Measurements from ENCODE around the gene SH3BP2.

Gene SH3BP2

GRCh38 chr4:2833671-2834000 is 40.8 kb downstream of the SH3BP2 start:
- Histone ChIP-seq H3K9me3 (ENCODE audit: low read length) (no peaks in the 10 kb centered on the region), H3K27me3 (ENCODE audit: control insufficient read depth in 1 of 2, insufficient read depth in 2 of 2, low read length in 2 of 2) (no peaks in the 10 kb centered on the region), H3K27ac (ENCODE audit: low read depth, low read length) (no peak overlapping the region), H3K36me3 (ENCODE audit: insufficient read depth, low read length) (peaks cover 8% of the 10 kb centered on the region), H3K4me1 (ENCODE audit: insufficient read depth, low read length) (peaks cover 26% of the 10 kb centered on the region), H3K4me3 (ENCODE audit: low read depth in 1 of 2, low read length in 2 of 2) (no peak overlapping the region), H3K9ac (ENCODE audit: low read length) (no peak overlapping the region)

GRCh38 chr4:2834001-2834921 is 41.4 kb downstream of the SH3BP2 start:
- no peaks in the 10 kb centered on the region for H3K9me3 ChIP-seq (ENCODE audit: low read length)
- H3K27me3 ChIP-seq (ENCODE audit: control insufficient read depth in 1 of 2, insufficient read depth in 2 of 2, low read length in 2 of 2) = no peaks in the 10 kb centered on the region
- H3K27ac ChIP-seq (ENCODE audit: low read depth, low read length) = no peak overlapping the region
- peaks cover 26% of the 10 kb centered on the region for H3K4me1 ChIP-seq (ENCODE audit: insufficient read depth, low read length)
- no peak overlapping the region for H3K4me3 ChIP-seq (ENCODE audit: low read depth in 1 of 2, low read length in 2 of 2)
- H3K36me3 ChIP-seq (ENCODE audit: insufficient read depth, low read length) = peaks cover 8% of the 10 kb centered on the region
- no peak overlapping the region for H3K9ac ChIP-seq (ENCODE audit: low read length)

DNA sequence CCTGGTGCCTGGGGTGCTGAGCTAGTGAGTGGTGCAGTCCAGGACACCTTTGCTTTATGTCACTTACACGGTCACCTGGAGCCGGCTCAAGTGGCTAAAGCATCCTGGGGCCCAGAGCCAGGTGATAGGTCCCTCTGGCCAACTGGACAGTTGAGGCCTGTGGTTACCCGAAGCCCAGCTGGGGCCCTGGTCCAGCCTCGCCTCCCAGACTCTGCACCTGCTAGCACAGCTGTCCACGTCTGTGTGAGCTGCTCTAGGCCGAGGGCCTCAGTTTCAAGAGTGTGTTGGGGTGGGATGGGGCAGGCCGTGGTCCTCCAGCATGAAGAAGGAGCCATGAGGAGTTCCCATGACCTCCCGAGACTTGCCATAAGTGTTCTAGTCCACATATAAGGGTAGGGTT is 43.1 kb downstream of the SH3BP2 start:
- H3K36me3 ChIP-seq (ENCODE audit: insufficient read depth, low read length) = peaks cover 8% of the 10 kb centered on the region
- no peak overlapping the region for H3K27ac ChIP-seq (ENCODE audit: low read depth, low read length)

GRCh38 chr4:2836391-2836859 is 43.5 kb downstream of the SH3BP2 start:
- Histone ChIP-seq H3K27ac (ENCODE audit: low read depth, low read length) (no peak overlapping the region), H3K4me1 (ENCODE audit: insufficient read depth, low read length) (peaks cover 26% of the 10 kb centered on the region), H3K9ac (ENCODE audit: low read length) (no peak overlapping the region), H3K27me3 (ENCODE audit: control insufficient read depth in 1 of 2, insufficient read depth in 2 of 2, low read length in 2 of 2) (no peaks in the 10 kb centered on the region), H3K36me3 (ENCODE audit: insufficient read depth, low read length) (peaks cover 8% of the 10 kb centered on the region), H3K9me3 (ENCODE audit: low read length) (no peaks in the 10 kb centered on the region), H3K4me3 (ENCODE audit: low read depth in 1 of 2, low read length in 2 of 2) (no peak overlapping the region)

More for the DNA sequence above, 43.1 kb downstream of the SH3BP2 start:
- no peaks in the 10 kb centered on the region for H3K27me3 ChIP-seq (ENCODE audit: control insufficient read depth in 1 of 2, insufficient read depth in 2 of 2, low read length in 2 of 2)
- H3K4me3 ChIP-seq (ENCODE audit: low read depth in 1 of 2, low read length in 2 of 2) = no peak overlapping the region
- no peak overlapping the region for H3K9ac ChIP-seq (ENCODE audit: low read length)
- peaks cover 26% of the 10 kb centered on the region for H3K4me1 ChIP-seq (ENCODE audit: insufficient read depth, low read length)
- no peaks in the 10 kb centered on the region for H3K9me3 ChIP-seq (ENCODE audit: low read length)

DNA sequence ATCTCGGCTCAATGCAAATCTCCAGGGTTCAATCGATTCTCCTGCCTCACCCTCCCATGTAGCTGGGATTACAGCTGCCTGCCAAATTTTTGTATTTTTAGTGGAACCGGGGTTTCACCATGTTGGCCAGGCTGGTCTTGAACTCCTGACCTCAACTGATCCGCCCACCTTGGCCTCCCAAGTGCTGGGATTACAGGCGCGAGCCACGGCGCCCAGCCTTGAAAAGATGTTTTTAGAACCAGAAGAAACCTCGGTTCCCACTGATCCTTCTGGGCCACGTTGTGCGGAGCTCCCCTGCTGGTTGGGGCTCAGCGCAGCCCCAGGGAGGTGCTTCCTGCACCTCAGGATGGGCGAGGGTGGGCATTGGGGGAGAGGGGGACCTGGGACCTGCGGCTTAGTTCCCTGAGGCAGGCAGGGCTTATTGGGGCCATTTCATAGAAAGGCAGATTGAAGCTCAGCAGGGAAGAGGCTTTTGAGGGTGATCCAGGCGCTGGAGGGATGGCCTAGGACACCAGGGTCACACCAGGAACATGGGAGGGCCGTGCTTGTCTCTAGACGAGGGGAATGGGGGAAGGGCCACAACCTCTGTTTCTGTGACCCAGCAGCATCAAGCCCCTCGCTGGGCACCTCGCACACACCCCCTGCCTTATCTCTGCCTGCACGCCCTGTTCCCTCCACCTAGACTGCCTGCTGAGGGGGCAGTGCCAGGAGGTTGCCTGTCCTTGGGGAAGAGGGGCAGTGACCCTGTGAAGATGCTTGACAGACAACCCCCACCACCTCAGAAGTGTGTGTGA is 44.4 kb downstream of the SH3BP2 start:
- peak overlapping the region; percentile 60 for H3K27ac ChIP-seq (ENCODE audit: low read depth, low read length)
- peaks cover 26% of the 10 kb centered on the region for H3K4me1 ChIP-seq (ENCODE audit: insufficient read depth, low read length)
- H3K9ac ChIP-seq (ENCODE audit: low read length) = no peak overlapping the region
- no peaks in the 10 kb centered on the region for H3K9me3 ChIP-seq (ENCODE audit: low read length)
- peaks cover 5% of the 10 kb centered on the region for H3K36me3 ChIP-seq (ENCODE audit: insufficient read depth, low read length)
- peak overlapping the region in 1 of 2 donors; percentile 48 for H3K4me3 ChIP-seq (ENCODE audit: low read depth in 1 of 2, low read length in 2 of 2)
- no peaks in the 10 kb centered on the region for H3K27me3 ChIP-seq (ENCODE audit: control insufficient read depth in 1 of 2, insufficient read depth in 2 of 2, low read length in 2 of 2)

DNA sequence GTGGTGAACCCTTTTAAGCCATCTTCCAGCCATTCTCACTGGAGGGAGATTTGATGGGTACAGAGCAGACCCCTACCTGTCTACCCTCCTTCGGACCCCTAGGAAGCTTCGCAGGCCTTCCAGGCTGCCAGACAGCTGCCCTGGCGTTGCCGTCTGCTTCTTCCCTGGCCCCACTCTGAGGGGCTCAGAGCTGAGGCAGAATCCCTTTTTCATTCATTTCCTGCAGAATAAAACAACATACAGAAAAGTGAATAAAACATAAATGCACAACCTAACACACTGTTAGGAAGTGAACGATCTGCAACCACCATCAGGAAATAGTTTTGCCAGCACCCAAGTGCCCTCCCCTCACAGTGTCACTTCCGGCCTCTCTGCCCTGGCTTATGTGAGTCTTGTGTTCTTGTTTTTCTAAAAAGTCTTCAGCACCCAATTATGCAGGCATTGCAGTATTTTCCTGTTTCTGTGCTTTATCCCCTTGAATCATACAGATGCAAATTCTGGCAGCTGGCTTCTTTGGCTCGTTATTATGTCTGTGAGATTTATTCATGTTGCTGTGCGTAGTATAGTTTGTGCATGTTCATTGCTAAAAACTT is 45.1 kb downstream of the SH3BP2 start:
- peak overlapping the region; percentile 60 for H3K27ac ChIP-seq (ENCODE audit: low read depth, low read length)
- peaks cover 32% of the 10 kb centered on the region for H3K4me1 ChIP-seq (ENCODE audit: insufficient read depth, low read length)
- no peaks in the 10 kb centered on the region for H3K36me3 ChIP-seq (ENCODE audit: insufficient read depth, low read length)
- H3K4me3 ChIP-seq (ENCODE audit: low read depth in 1 of 2, low read length in 2 of 2) = peak overlapping the region in 1 of 2 donors; percentile 48
- no peaks in the 10 kb centered on the region for H3K9me3 ChIP-seq (ENCODE audit: low read length)
- no peaks in the 10 kb centered on the region for H3K27me3 ChIP-seq (ENCODE audit: control insufficient read depth in 1 of 2, insufficient read depth in 2 of 2, low read length in 2 of 2)
- H3K9ac ChIP-seq (ENCODE audit: low read length) = no peak overlapping the region

- Histone ChIP-seq H3K4me1 (ENCODE audit: insufficient read depth, low read length) (peaks cover 33% of the 10 kb centered on the region), H3K36me3 (ENCODE audit: insufficient read depth, low read length) (no peaks in the 10 kb centered on the region), H3K9ac (ENCODE audit: low read length) (no peak overlapping the region), H3K4me3 (ENCODE audit: low read depth in 1 of 2, low read length in 2 of 2) (no peak overlapping the region), H3K27me3 (ENCODE audit: control insufficient read depth in 1 of 2, insufficient read depth in 2 of 2, low read length in 2 of 2) (no peaks in the 10 kb centered on the region), H3K9me3 (ENCODE audit: low read length) (no peaks in the 10 kb centered on the region), H3K27ac (ENCODE audit: low read depth, low read length) (no peak overlapping the region)
Observed at GRCh38 chr4:2839060-2839459, 46.2 kb downstream of the SH3BP2 start.

DNA sequence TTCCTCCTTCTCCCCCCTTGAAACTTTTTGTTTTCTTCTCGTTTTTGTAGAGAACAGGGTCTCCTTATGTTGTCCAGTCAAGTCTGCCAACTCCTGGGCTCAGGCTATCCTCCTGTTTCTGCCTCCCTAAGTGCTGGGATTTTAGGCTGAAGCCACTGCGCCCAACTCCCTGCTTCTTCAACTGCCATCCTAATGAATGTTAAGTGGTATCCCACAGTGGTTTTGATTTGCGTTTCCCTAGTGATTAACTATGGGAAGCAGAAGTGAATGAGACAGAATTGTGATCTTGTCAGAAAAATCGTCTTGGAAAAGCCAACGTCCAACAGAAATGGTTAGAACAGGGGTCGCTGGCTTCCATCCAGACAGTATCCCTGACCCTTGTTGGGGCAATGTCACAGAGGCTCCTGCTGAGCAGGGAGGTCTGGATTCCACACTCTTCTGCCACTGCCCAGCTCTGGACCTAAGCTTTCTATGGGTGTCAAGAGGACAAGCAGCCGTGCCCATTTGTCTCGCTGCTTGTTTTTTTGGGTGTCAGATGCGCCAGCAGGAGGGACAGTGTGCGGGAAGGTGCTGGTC is 49.9 kb downstream of the SH3BP2 start:
- Histone ChIP-seq H3K9me3 (ENCODE audit: low read length) (no peaks in the 10 kb centered on the region), H3K4me1 (ENCODE audit: insufficient read depth, low read length) (peaks cover 33% of the 10 kb centered on the region), H3K4me3 (ENCODE audit: low read depth in 1 of 2, low read length in 2 of 2) (peak overlapping the region; percentile 77 to 98), H3K27ac (ENCODE audit: low read depth, low read length) (peak overlapping the region; percentile 97), H3K9ac (ENCODE audit: low read length) (peak overlapping the region; percentile 87), H3K36me3 (ENCODE audit: insufficient read depth, low read length) (no peaks in the 10 kb centered on the region), H3K27me3 (ENCODE audit: control insufficient read depth in 1 of 2, insufficient read depth in 2 of 2, low read length in 2 of 2) (no peaks in the 10 kb centered on the region)

GRCh38 chr4:2843263-2843940 is 50.5 kb downstream of the SH3BP2 start, which contains the start of gene ADD1:
Gene ADD1, plus strand, starts transcription at chr4:2843844. Its CDS starts 32,072 bp downstream, at chr4:2875916.
- Histone ChIP-seq H3K27me3 (ENCODE audit: control insufficient read depth in 1 of 2, insufficient read depth in 2 of 2, low read length in 2 of 2) (no peaks in the 10 kb centered on the region), H3K4me1 (ENCODE audit: insufficient read depth, low read length) (peaks cover 33% of the 10 kb centered on the region), H3K36me3 (ENCODE audit: insufficient read depth, low read length) (no peaks in the 10 kb centered on the region), H3K27ac (ENCODE audit: low read depth, low read length) (peak within 1 kb of the TSS; percentile 97), H3K9me3 (ENCODE audit: low read length) (no peaks in the 10 kb centered on the region), H3K9ac (ENCODE audit: low read length) (peak within 1 kb of the TSS; percentile 87), H3K4me3 (ENCODE audit: low read depth in 1 of 2, low read length in 2 of 2) (peak within 1 kb of the TSS; percentile 77 to 98)

GRCh38 chr4:2843941-2844584 is 51.2 kb downstream of the SH3BP2 start:
- no peaks in the 10 kb centered on the region for H3K36me3 ChIP-seq (ENCODE audit: insufficient read depth, low read length)
- peaks cover 36% of the 10 kb centered on the region for H3K4me1 ChIP-seq (ENCODE audit: insufficient read depth, low read length)
- H3K27me3 ChIP-seq (ENCODE audit: control insufficient read depth in 1 of 2, insufficient read depth in 2 of 2, low read length in 2 of 2) = no peaks in the 10 kb centered on the region
- H3K4me3 ChIP-seq (ENCODE audit: low read depth in 1 of 2, low read length in 2 of 2) = peak overlapping the region; percentile 77 to 98
- peak overlapping the region; percentile 97 for H3K27ac ChIP-seq (ENCODE audit: low read depth, low read length)
- H3K9me3 ChIP-seq (ENCODE audit: low read length) = no peaks in the 10 kb centered on the region
- peak overlapping the region; percentile 25 for H3K9ac ChIP-seq (ENCODE audit: low read length)
